Fibroblast of lung (primary cell): ENCODE data around the gene CDHR4. TPM values are rescaled to one million over a fixed set of nuclear protein-coding genes. Genes with fewer than 3 reads are reported as not detected.
"Not testable (repeated sequence)": the region's sequence is repeated elsewhere in the genome, so short reads cannot be mapped to it uniquely, and the experiment has no call there.

ENCODE experiments used
- DNase-seq, 2 donors: peaks; one replicate each; pipeline versions ENCODE4 v3.0.0 to v3.0.0-alpha.2; 2010; ENCODE audit warnings: low read depth in 2 of 2
- H2AFZ ChIP-seq: 2 replicates; pipeline ENCODE4 v1.5.1; 2012; ENCODE audit warnings: low read length, control low read depth, inconsistent platforms
- H3K27ac ChIP-seq: 2 replicates; pipeline ENCODE4 v1.5.1; 2011; ENCODE audit warnings: low read length, control low read depth; ENCODE audit not compliant: insufficient read depth
- H3K27me3 ChIP-seq: 2 replicates; pipeline ENCODE4 v1.5.1; 2011; ENCODE audit warnings: mild to moderate bottlenecking, low read length; ENCODE audit not compliant: control insufficient read depth, insufficient read depth
- H3K36me3 ChIP-seq: 2 replicates; pipeline ENCODE4 v1.5.1; 2011; ENCODE audit warnings: low read length; ENCODE audit not compliant: control insufficient read depth, insufficient read depth
- H3K4me1 ChIP-seq: 2 replicates; pipeline ENCODE4 v1.5.1; 2011; ENCODE audit warnings: low read length; ENCODE audit not compliant: control insufficient read depth, insufficient read depth; ENCODE audit errors: extremely low read depth
- H3K4me2 ChIP-seq: 2 replicates; pipeline ENCODE4 v1.5.1; 2011; ENCODE audit warnings: low read length, control low read depth; ENCODE audit not compliant: insufficient read depth; ENCODE audit errors: extremely low read depth
- H3K4me3 ChIP-seq, 4 experiments: fragments of 200-600 bp in 1 of 4; sonication (generic) in 1 of 4; replicated peaks in 1 of 4; 2 replicates each; pipeline ENCODE4 v1.5.1; 2011 to 2016; ENCODE audit warnings: low read length in 4 of 4, low read depth in 3 of 4, mild to moderate bottlenecking in 3 of 4, control low read depth in 2 of 4, inconsistent platforms in 1 of 4, mixed read lengths in 1 of 4; ENCODE audit not compliant: insufficient read depth in 1 of 4; ENCODE audit errors: control extremely low read depth in 1 of 4
- H3K79me2 ChIP-seq: 2 replicates; pipeline ENCODE4 v1.5.1; 2012; ENCODE audit warnings: mild to moderate bottlenecking, low read length, inconsistent platforms; ENCODE audit not compliant: control insufficient read depth, insufficient read depth
- H3K9ac ChIP-seq: 2 replicates; pipeline ENCODE4 v1.5.1; 2011; ENCODE audit warnings: mild to moderate bottlenecking, low read length, control low read depth; ENCODE audit not compliant: insufficient read depth
- H3K9me3 ChIP-seq: 2 replicates; pipeline ENCODE4 v1.5.1; 2012; ENCODE audit warnings: low read depth, low read length; ENCODE audit not compliant: control insufficient read depth, insufficient read depth
- H4K20me1 ChIP-seq: 2 replicates; pipeline ENCODE4 v1.5.1; 2011; ENCODE audit warnings: low read length; ENCODE audit not compliant: control insufficient read depth, insufficient read depth; ENCODE audit errors: extremely low read depth
- EZH2 ChIP-seq: IDR thresholded peaks from 2 replicates; pipeline ENCODE4 v1.5.1; 2012; ENCODE audit warnings: low read length, control low read depth, mild to moderate bottlenecking; ENCODE audit errors: missing control alignments
- polyA plus RNA-seq, 2 donors: library from polyadenylated mRNA; depleted of rRNA in 1 of 2; stranded (reverse) in 1 of 2; unstranded in 1 of 2; fragments of >200 nt; gene quantifications; 2 replicates each; pipeline ENCODE4 v1.2.1, GENCODE V29; 2011 to 2012; ENCODE audit warnings: missing spikeins in 1 of 2
- total RNA-seq: library from RNA; depleted of rRNA; stranded (reverse); fragments of >200 nt; gene quantifications from 2 replicates; pipeline ENCODE4 v1.2.1, GENCODE V29; 2014
- TF ChIP-seq, protein P1 (sequence below), 2 donors: IDR thresholded peaks in 1 of 2; conservative IDR thresholded peaks in 1 of 2; 1 replicate in 1 of 2; 2 replicates in 1 of 2; pipeline ENCODE4 v1.5.1; 2011 to 2012; ENCODE audit warnings: low read length in 2 of 2, control low read depth in 1 of 2, inconsistent platforms in 1 of 2, low read depth in 1 of 2, mild to moderate bottlenecking in 1 of 2

Gene CDHR4
- total and polyA plus RNA-seq, 2 donors (not counting 1 experiment from before 2014, with no cell fraction given) = not detected

DNA sequence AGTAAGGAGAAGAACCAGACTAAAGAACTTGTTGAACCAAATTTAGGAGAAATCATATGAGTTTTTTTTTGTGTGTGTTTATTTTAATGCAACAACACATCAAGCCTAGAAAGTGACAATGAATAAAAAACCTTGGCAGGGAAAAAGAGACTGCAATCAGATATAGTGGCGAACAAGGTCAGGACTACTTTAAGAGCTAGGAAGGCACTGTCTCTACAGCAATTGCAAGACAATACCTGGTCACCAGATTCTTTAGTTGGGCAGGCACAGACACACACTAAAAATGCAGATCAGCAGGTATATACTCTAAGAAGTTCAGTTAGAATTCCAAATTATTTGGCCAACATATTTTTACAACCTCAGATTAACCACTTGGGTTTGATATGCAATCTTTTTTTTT, 45.1 kb downstream of the CDHR4 start:
- no peak for DNase-seq
- H3K4me1 ChIP-seq = no peaks in the 10 kb centered on the region
- H2AFZ ChIP-seq = no peak overlapping the region
- H3K9ac ChIP-seq = no peak overlapping the region
- no peak overlapping the region for H3K4me2 ChIP-seq
- H4K20me1 ChIP-seq = peaks cover 1% of the 10 kb centered on the region
- H3K9me3 ChIP-seq = no peaks in the 10 kb centered on the region
- H3K27me3 ChIP-seq = no peaks in the 10 kb centered on the region
- H3K79me2 ChIP-seq = peaks cover 39% of the 10 kb centered on the region
- no peak overlapping the region for H3K4me3 ChIP-seq
- no peak overlapping the region for H3K27ac ChIP-seq
- TF ChIP-seq, protein P1, sequence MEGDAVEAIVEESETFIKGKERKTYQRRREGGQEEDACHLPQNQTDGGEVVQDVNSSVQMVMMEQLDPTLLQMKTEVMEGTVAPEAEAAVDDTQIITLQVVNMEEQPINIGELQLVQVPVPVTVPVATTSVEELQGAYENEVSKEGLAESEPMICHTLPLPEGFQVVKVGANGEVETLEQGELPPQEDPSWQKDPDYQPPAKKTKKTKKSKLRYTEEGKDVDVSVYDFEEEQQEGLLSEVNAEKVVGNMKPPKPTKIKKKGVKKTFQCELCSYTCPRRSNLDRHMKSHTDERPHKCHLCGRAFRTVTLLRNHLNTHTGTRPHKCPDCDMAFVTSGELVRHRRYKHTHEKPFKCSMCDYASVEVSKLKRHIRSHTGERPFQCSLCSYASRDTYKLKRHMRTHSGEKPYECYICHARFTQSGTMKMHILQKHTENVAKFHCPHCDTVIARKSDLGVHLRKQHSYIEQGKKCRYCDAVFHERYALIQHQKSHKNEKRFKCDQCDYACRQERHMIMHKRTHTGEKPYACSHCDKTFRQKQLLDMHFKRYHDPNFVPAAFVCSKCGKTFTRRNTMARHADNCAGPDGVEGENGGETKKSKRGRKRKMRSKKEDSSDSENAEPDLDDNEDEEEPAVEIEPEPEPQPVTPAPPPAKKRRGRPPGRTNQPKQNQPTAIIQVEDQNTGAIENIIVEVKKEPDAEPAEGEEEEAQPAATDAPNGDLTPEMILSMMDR (conservative IDR thresholded peaks at IDR 0.05 in 1 of 2, IDR thresholded peaks at IDR 0.05 in 1 of 2; ENCODE audit: low read depth in 1 of 2, low read length in 2 of 2) = no peak
- no peak for TF ChIP-seq EZH2
- H3K36me3 ChIP-seq = no peaks in the 10 kb centered on the region

DNA sequence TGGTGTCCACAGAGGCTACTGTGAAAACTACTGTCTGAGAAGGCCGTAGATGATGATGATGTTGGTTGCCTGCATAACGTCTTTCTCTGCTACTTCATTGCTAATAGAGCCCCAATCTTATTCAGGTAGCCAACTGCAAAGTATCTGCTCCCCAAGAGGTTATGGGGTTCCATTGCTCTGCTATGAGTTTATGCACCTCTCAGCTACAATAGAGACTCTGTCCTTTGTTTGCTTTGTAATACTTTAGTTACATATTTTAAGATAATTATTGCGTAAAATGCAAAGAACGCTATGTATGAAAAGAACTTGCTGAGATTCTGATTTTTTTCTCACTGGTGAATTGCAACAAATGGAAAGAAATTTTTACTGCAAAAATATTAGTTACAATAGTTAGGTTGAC, 48.2 kb downstream of the CDHR4 start:
- no peaks in the 10 kb centered on the region for H3K9me3 ChIP-seq
- no peak overlapping the region for H3K4me3 ChIP-seq
- H3K27me3 ChIP-seq = no peaks in the 10 kb centered on the region
- H3K79me2 ChIP-seq = peaks cover 35% of the 10 kb centered on the region
- H3K4me2 ChIP-seq = no peak overlapping the region
- H4K20me1 ChIP-seq = peaks cover 1% of the 10 kb centered on the region
- H3K9ac ChIP-seq = no peak overlapping the region
- H3K27ac ChIP-seq = no peak overlapping the region
- DNase-seq = no peak
- no peak overlapping the region for H2AFZ ChIP-seq
- H3K36me3 ChIP-seq = peaks cover 3% of the 10 kb centered on the region
- no peaks in the 10 kb centered on the region for H3K4me1 ChIP-seq
- TF ChIP-seq EZH2 = no peak
- TF ChIP-seq, protein P1 (conservative IDR thresholded peaks at IDR 0.05 in 1 of 2, IDR thresholded peaks at IDR 0.05 in 1 of 2; ENCODE audit: low read depth in 1 of 2, low read length in 2 of 2) = no peak

DNA sequence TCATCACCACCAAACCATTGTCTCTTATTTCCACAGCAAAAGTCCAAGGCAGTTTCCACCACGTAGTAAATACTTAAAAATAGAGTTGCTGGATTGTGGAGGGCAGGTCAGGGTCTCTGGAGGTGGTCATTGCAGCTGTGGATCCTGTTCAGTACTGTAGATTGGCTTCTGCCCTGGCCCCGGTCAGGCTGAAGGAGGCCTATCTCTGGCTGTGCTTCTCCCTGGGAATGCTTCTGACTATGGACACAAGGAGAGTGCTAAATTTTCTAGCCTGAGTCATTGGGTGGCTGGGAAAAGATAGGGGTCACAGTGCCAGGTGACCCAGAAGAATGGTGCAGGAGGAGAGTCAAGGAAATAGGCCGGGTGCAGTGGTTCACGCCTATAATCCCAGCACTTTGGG, 49.6 kb downstream of the CDHR4 start:
- TF ChIP-seq, protein P1 (conservative IDR thresholded peaks at IDR 0.05 in 1 of 2, IDR thresholded peaks at IDR 0.05 in 1 of 2; ENCODE audit: low read depth in 1 of 2, low read length in 2 of 2) = no peak
- no peak for TF ChIP-seq EZH2
- Histone ChIP-seq H3K27ac (no peak overlapping the region), H3K4me3 (no peak overlapping the region), H3K9me3 (no peaks in the 10 kb centered on the region), H3K4me1 (no peaks in the 10 kb centered on the region), H3K4me2 (no peak overlapping the region), H3K36me3 (peaks cover 3% of the 10 kb centered on the region), H3K27me3 (no peaks in the 10 kb centered on the region), H3K9ac (no peak overlapping the region), H2AFZ (no peak overlapping the region), H3K79me2 (peaks cover 29% of the 10 kb centered on the region), H4K20me1 (peaks cover 1% of the 10 kb centered on the region)
- peak in 1 of 2 donors; percentile 48 for DNase-seq

DNA sequence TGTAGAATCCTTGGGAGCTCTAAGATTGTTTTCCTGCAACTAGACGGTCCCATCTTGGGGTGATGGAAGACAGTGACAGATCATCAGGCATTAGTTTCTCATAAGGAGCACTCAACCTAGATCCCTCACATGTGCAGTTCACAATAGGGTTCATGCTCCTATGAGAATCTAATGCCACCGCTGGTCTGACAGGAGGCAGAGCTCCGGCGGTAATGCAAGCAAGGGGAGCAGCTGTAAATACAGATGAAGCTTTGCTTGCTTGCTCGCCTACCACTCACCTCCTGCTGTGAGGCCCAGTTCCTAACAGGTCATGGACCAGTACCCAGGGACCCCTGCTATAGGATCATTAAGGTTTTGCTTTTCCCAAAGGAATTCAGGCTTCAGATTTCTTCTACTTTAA, 50.8 kb downstream of the CDHR4 start:
- not testable (repeated sequence) for DNase-seq, H3K36me3 ChIP-seq, H3K9ac ChIP-seq, H3K4me2 ChIP-seq, H3K4me1 ChIP-seq, H3K27ac ChIP-seq, H2AFZ ChIP-seq, H3K9me3 ChIP-seq, H3K4me3 ChIP-seq, H4K20me1 ChIP-seq, H3K27me3 ChIP-seq
- peaks cover 22% of the 10 kb centered on the region for H3K79me2 ChIP-seq
